ACHN (cell line): ENCODE results near the gene IFNA21.
"Not testable (repeated sequence)": the region's sequence is repeated elsewhere in the genome, so short reads cannot be mapped to it uniquely, and the experiment has no call there.

ENCODE experiments used
- DNase-seq: peaks from one replicate; pipeline ENCODE4 v3.0.0-alpha.2; 2015
- in situ Hi-C: cut with HindIII; loops from 2 replicates; pipeline ENCODE4 v1.10.0; 2017; ENCODE audit warnings: low sequenced_read_pairs, low pct_ligation_motif_present, low pct_unique_long_range_greater_than_20kb

IFNA21 gene

DNA sequence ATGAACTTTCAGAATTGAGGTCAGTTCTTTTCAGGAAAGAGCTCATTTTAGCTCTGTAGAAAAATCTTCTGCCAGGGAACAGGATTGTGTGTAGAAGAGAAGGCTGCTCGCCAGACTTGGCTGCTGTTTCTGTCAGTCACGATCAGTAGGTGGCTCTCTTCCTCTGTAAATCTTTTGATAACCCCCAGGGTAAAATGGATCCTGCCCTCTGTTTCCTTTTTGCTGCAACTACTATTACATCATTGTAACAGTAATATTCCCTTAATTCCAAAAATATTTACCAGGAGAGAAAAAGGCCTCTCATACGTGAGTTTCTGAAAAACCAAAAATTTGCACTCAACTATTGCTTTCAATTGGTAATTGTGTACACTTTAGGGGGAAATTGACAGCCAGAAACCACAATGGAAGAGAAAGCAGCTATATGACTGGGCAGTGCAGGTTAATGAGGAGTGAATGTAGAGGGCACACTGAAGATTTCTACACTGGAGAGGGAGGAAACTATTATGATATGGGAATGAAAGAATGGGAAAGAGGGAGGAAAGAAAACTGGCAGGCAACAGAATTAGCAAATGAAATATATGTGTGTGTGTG lies 12.3 kb downstream of the IFNA21 start:
- in situ Hi-C loops, result no loop called here
- DNase-seq, result no peak

DNA sequence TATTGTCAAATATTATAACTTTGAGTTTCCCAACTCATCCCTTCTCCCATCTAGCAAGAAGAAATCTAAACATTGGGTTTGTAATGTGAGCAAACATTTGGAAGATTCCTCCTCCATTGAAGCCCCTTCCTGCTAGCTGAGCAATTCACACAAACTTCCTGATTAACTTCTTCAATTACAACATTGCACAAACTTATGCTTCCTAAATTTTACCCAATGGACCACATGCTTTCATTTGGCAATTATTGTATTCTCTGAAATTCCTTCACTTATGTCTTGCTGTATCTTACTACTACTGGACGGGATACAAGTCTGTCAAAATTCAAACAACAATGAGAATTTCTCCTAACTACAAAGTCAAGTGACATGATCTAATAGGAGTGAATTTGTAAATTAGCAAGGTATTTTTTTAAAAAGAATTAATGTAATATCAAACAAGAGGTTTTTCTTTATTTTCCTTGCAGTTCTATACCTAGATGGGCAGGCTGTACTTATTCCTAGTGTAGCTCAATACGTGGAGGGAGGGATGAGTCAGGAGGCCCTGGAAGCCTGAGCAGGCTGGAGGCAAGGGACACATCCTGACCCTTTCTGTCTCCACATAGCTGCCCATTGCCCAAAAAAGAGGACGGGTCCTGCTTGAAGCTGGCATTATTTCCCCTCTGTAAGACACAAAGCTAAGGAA lies 13.0 kb downstream of the IFNA21 start:
- in situ Hi-C loops, result no loop called here
- no peak for DNase-seq

DNA sequence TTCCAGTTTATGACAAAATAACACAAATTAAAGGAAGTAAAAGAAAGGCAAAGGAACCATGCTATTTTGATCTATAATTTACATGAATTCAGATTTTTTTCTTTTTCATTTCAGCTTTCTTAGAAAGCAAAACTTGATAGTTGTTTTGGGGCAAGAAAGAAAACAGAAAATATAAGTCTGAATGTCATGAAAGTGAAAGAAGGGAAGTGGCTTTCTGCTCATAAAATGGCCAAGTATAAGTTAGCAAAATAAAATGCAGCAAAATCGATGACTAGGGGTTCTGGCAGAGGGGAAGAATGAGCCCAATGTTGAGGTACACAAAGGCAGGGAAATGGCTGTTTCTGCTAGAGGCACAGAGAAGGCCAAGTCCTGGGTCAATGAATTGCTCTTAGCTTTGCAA lies 21.9 kb downstream of the IFNA21 start:
- DNase-seq, result no peak
- in situ Hi-C loops, result no loop called here

DNA sequence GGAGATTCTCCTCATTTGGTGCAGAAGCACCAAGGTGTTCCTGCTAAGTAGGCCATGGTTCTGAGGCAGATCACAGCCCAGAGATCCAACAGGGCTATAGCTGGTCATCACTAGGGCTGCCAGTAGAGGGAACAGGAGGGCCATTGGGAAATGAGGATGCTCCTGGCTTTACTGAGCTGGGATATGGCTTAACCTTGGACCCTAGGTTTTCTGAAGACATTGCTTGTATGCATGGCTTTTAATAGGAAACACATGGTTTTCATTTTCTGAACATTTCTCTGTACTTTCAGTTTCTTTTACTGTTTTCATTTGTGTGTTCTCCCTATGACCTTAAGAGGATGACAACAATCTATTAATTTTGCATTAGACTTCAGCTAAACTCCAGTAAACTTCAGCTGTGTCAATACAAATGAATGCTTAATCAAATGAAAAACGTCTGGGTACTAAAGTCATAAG lies 25.0 kb downstream of the IFNA21 start, which contains the start of gene IFNW1:
Gene IFNW1, minus strand, starts transcription at position 406 of the 456 bp plus-strand sequence. Its CDS starts 262 bp downstream, at position 144.
- in situ Hi-C loops, result no loop called here
- DNase-seq, result no peak

DNA sequence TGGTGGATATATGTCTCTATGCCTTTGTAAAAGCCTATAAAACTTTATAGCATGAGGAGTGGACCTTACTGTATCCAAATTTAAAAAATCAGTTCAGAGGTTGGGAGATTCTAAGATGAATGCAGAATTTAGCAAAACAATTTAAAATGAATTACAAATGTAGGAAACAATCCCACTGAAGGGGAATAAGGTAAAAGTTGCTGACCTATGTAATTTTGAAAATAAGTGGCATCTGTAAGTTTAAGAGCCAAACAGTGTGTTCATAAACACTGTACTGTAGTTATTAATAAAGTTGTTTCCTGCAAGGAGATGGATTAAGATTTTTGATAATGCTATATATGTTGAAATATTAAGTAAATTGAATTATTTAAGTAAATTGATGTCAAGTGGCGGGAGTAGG lies 29.4 kb downstream of the IFNA21 start:
- in situ Hi-C loops, result no loop called here
- no peak for DNase-seq

DNA sequence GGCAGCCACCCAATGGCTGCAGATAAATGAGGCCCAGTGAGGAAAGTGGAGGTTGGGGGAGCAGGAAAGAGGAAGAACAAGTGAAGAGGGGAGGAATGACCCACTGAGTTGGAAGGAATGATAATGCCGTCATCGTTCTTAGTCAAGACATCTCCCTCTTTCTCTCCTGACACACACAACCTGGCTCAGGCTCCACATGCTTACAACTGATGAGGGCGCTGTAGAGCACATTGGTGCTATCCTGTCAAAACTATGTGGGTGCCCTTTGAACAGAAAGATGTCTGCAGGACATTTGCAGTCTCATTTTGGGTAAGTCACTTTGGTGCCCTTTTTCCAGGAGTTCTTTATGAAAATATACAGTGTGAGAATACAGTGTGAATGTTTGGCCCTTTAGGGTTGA lies 30.7 kb downstream of the IFNA21 start:
- in situ Hi-C loops, result no loop called here
- DNase-seq, result no peak

DNA sequence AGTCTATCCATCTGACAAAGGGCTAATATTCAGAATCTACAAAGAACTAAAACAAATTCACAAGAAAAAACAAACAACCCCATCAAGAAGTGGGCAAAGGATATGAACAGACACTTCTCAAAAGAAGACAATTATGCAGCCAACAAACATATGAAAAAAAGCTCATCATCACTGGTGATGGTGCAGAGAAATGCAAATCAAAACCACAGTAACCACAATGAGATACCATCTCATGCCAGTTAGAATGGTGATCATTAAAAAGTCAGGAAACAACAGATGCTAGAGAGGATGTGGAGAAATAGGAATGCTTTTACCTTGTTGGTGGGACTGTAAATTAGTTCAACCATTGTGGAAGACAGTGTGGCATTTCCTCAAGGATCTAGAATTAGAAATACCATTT lies 38.3 kb downstream of the IFNA21 start:
- in situ Hi-C loops, DNase-seq: not testable (repeated sequence)

DNA sequence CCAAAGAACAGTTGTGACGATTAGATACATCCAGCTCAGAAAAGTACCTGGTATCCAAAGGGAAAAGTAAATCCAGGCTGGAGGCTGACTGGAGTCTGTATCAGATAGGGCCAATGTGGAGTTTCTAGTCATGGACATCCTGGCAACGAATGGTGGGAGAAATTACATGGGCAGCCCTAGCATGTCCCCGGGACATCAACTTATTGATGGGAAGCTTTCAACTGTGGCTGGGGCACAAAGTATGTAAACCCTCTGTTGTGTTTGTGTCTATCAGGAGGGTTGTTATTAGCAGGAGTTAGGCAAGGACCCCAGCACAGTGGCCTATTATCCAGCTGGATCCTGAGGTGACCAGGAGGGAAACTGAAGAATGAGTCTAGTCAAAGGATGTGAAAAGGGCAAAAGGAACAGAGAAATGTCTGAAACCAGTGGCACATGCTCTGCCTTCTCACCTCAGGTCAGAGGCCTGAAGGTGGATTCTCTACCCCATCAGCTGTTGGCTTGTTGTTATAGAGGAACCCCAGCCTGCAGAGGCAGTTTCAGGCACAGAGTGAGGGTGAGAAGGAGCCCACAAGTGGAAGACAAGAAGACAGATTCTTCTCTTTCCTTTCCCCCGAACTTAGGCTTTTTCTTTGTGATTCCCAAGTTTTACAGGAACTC lies 44.7 kb downstream of the IFNA21 start:
- in situ Hi-C loops, result no loop called here
- DNase-seq, result no peak

DNA sequence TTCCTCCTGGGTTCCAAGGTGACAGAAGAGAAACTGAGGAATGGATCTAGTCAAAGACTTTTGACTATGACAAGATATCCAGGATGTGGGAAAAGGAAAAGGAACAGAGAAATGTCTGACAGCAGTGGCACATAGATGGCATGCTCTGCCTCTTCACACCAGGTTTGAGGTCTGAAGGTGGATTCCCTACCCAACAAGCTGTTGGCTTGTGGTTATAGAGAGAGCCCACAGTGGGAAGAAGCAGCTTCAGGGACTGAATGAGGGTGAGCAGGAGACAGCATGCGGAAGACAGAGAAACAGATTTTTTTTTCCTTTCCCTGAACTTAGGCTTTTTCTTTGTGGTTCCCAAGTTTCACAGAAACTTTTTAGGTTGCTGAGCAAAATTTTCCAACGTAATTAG lies 45.4 kb downstream of the IFNA21 start:
- no peak for DNase-seq
- in situ Hi-C loops, result no loop called here

DNA sequence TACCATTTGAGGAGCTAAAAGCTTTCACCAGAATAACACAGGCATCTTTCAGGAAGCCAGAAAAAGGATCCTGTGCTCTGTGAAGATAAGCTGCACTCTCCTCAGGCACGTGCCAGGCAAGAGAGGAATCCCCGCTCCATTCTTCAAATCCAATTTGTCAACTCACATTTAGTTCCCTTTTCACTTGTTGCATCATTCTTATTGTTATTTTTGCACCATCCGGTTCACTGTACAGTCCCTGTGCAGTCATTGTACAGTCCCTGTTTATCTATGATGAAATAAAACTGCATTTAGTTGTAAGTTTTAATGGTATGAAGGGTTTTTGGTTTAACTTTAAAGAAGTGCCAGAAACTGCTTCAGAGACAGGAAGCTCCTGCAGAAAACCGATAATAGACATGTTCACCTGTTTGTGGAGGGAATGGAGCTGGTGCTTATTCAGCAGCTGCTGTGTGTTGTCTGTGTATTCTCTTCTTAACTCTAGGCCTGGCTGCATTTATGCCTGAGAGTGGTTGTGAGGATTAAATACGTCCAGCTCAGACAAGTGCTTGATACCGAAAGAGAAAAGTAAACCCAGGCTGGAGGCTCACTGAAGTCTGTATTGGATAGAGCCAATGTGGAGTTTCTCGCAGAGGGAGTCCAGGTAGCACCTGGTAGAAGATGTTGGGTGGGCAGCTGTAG lies 47.2 kb downstream of the IFNA21 start:
- in situ Hi-C loops, result no loop called here
- DNase-seq, result no peak
